22Rv1 (cell line): ENCODE data around the gene POLR2M.

Experiments used
- CTCF ChIP-seq: fragments of 450-650 bp; IDR thresholded peaks from 2 replicates; pipeline ENCODE4 v1.5.1; 2017; ENCODE audit warnings: mild to moderate bottlenecking
- ZFX ChIP-seq: fragments of 450-650 bp; IDR thresholded peaks from 2 replicates; pipeline ENCODE4 v1.6.1; 2017; ENCODE audit warnings: antibody characterized with exemption, borderline replicate concordance

GRCh38 chr15:57730876-57731275 lies 24.4 kb downstream of the POLR2M start:
- no peak for TF ChIP-seq CTCF
- no peak for TF ChIP-seq ZFX
